GM20000 (cell line): Measurements from ENCODE around the gene FAM53B.

Experiments used
- DNase-seq: peaks from one replicate; pipeline ENCODE4 v3.0.0; 2012; ENCODE audit warnings: low spot score
- TF ChIP-seq, protein P1 (sequence below): IDR thresholded peaks from 2 replicates; pipeline ENCODE4 v1.5.1; 2012; ENCODE audit warnings: mild to moderate bottlenecking, control low read depth; ENCODE audit errors: extremely low read depth, missing control alignments

Gene FAM53B

DNA sequence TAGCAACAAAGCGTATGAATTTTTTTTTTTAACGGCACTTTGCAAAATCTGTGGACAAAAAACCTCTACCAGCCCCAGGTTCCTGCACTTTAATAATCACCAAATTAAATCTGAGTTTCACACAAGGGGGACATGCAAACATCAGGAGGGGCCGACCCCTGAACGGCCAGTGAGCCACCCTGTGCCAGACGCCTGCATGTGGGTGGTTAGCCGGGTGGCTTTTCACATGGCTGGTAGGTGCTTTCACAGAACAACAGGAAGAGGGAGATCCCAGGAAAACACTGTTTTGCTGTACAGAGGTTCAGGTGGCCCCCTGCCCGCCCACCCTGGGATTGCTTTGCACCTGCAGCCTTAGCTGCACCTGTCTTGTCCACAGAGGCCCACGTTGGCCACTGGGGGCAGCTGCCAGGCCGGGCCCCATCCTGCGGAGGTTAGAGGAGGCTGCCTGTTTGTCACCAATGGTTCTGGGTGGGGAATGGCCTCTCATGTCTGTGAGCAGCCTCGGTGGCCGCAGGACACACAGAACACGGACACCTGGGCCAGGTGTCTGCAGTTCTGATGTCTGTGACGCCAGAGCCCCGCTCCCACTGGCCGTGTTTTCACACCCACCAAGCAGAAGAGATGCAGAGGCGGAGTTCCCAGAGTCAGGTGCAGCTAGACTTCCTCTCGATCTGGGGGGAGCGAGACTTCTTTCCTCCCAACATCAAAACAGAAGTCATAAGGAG lies 107.7 kb downstream of the FAM53B start:
- TF ChIP-seq, protein P1, sequence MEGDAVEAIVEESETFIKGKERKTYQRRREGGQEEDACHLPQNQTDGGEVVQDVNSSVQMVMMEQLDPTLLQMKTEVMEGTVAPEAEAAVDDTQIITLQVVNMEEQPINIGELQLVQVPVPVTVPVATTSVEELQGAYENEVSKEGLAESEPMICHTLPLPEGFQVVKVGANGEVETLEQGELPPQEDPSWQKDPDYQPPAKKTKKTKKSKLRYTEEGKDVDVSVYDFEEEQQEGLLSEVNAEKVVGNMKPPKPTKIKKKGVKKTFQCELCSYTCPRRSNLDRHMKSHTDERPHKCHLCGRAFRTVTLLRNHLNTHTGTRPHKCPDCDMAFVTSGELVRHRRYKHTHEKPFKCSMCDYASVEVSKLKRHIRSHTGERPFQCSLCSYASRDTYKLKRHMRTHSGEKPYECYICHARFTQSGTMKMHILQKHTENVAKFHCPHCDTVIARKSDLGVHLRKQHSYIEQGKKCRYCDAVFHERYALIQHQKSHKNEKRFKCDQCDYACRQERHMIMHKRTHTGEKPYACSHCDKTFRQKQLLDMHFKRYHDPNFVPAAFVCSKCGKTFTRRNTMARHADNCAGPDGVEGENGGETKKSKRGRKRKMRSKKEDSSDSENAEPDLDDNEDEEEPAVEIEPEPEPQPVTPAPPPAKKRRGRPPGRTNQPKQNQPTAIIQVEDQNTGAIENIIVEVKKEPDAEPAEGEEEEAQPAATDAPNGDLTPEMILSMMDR = no peak
- DNase-seq = no peak

- DNase-seq = no peak
- TF ChIP-seq, protein P1 = no peak
Measured at GRCh38 chr10:124632566-124632965, 111.6 kb downstream of the FAM53B start.

DNA sequence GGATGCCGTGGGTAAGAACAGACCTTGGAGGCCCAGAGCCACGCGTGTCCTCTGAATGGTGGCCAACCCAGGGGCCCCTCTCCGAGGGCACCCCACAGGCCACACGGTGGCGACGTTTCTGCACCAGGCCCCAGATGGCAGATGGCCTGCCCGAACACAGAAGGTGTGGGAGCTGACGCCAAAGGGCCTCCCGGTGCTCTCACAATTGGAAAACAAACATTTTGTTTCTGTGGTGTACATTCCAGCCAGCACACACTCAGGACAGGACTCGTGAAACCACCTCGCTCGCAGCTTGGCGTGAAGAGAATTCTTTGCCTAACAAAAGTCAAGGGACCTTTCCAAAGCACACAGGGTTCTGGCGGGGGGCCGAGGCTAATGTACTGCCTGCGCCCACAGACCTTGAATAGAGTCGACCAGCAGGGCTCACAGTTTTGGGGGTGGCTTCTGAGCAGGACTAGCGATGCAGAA lies 112.1 kb downstream of the FAM53B start:
- TF ChIP-seq, protein P1 = no peak
- DNase-seq = no peak

DNA sequence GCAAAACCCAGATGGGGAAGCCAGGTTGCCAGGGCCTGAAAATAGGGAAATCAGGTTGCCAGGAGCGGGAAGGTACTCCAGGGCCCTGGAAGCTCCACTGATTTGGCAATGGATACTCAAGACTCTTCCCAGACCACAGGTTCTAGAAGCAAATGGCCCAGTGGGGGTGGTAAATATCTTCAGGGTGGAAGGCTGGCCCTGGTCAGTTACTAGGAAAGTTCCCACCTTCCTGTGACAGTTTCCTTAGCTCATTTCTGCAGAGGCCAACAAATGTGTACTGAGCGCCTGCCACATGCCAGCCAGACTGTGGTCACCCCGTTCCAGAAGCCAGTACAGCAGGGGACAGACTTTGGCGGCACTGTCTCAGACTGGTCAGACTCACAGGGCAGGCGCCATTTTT lies 113.6 kb downstream of the FAM53B start:
- TF ChIP-seq, protein P1 = no peak
- DNase-seq = no peak

DNA sequence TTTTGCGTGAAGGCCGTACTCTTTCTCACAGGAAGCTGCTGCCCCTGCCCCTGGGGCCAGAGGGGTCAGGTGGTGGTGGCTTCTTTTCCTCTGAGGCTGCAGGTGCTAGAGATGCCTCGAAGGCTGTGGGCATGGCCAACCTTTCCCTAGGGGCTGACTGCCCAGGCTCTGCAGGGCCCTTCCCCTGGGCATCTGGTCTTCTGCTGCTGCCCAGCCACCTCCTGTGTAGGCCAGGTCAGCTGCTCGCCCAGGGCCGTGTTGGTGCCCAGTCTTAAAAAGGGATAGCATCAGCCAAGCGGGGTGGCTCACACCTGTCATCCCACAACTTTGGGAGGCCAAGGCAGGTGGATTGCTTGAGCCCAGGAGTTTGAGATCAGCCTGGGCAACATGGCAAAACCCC lies 114.3 kb downstream of the FAM53B start:
- DNase-seq = no peak
- TF ChIP-seq, protein P1 = no peak

- TF ChIP-seq, protein P1 = no peak
- DNase-seq = no peak
Measured at GRCh38 chr10:124629415-124629814, 114.8 kb downstream of the FAM53B start.

DNA sequence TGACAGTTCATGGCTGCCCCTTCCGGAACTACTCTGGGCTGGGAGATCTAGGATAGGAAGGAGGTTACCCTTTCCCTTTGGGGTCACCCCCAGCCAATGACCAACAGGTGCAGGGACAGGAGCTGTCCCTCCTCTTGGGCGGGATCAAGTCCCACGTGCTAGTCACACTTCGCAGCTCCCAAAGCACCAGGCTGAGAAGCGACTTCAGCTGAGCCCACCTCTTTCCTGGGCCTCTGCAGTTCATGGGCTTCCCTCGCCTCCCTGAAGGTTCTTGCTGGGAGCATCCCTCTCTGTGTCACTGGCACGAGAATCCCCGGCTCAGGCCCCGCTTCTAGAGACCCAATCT lies 115.5 kb downstream of the FAM53B start:
- DNase-seq = no peak
- TF ChIP-seq, protein P1 = no peak
